HG03103 (cell line): Measurements from ENCODE around the gene ABHD12.
"Not testable (repeated sequence)": the region's sequence is repeated elsewhere in the genome, so short reads cannot be mapped to it uniquely, and the experiment has no call there.

Experiments
- ATAC-seq: cut with Tn5 transposase; IDR thresholded peaks from one replicate; pipeline ENCODE4 v1.9.1; 2021; ENCODE audit warnings: low read depth; ENCODE audit not compliant: unreplicated experiment

Gene ABHD12

DNA sequence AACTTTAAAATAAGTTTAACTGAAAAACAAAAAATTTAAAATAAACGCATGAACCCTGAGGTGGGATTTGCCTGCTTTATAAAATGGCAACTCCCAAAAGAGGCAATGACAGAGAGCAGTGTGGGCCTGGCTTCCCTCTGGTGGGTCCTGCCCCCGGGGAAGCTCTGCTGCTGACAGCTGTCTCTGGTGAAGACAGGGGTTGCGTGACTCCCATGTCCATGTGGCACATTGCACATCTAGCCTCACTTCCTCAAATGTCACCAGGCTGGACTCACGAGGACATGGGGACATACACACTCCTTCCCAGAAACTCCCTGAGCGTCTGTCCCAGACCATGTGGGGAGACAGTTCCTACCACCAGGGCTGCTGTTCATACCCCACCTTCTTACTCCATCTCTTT is 66.2 kb downstream of the ABHD12 start:
- no peak for ATAC-seq

- no peak for ATAC-seq
These were observed 67.0 kb downstream of the ABHD12 start for GRCh38 chr20:25323496-25324246.

DNA sequence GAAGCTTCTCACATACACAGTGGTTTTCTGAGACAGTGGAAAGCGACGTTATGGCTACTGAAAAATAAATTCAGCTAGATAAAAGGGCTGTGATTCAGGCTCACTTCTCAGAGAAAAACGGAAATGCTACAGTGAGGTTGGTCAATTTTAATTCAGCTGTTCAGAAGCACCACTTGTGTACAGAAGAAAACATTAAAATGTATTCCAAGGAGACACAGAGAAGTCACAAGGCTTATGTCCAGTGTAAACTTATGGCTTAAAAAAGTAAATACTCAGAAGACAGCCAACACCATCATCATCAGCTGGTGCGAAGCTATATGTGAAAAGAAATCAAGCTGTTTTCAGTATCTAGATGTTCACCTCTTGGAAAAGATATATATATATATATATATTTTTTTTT is 68.6 kb downstream of the ABHD12 start:
- no peak for ATAC-seq

DNA sequence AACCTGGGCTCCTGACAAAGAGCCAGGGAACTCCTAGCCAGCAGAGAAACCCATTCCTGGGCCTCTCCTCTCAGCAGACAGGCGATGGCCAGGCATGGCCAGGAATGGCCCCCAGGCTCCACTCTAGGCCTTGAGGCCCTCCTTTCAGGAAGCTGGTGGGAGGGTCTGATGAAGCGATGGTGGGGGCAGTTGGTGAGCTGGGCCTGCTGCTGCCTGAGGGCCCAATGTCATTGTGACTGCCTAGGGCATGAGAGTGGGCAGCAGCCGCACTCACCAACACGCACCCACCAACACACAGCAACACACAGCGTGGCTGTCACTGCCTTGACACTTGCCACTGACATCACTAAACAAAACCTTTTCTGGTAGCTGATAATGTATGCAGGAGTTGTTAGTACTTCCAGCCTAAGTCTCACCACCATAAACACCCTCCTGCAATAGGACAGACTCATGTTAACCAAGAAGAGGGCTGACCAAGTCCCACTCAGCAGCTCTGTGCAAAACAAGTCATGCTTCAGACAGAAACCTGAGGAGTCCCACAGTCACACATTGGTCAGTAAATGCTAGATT is 69.3 kb downstream of the ABHD12 start:
- no peak for ATAC-seq

GRCh38 chr20:25320035-25320800 is 70.4 kb downstream of the ABHD12 start:
- ATAC-seq: no peak

GRCh38 chr20:25319241-25320034 is 71.2 kb downstream of the ABHD12 start:
- ATAC-seq: no peak

- ATAC-seq: peak; percentile 95
These were observed 72.0 kb downstream of the ABHD12 start for GRCh38 chr20:25318471-25319240.

DNA sequence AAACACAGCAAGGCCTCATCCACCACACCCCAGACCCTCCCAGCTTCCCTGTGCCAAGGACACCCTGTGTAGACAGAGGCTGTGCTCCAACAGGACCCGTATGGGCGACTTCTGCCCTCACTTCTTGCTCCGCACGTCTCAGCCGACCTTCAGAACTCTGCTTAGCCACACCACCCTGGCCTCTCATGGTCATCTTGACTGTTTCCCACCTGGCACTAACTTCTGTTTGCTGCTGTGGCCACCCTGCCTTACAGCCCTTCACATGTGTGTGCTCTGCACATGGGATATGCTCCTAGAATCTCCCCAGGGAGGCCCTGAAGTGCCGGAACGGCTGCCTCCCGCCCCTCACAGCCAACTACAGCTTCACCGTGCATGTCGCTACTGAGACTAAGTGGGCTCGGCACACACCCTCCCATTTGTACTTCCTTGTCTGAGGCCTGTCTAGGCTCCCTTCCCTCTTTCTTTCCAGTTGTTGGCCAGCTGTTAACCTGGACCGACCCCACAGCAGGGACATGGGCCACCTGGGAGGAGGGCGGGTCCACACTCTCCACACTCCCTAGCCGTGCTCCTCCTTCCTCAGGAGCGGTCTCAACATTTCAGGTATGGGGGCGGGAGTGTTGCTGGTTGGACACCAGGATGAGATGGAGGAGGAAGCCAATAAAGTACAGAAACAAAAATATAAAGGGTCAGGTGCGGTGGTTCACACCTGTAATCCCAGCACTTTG is 73.1 kb downstream of the ABHD12 start:
- ATAC-seq: no peak

GRCh38 chr20:25316506-25317190 is 74.0 kb downstream of the ABHD12 start:
- ATAC-seq: no peak

- no peak for ATAC-seq
These were observed 75.0 kb downstream of the ABHD12 start for GRCh38 chr20:25315418-25316210.

GRCh38 chr20:25314497-25315417 is 75.9 kb downstream of the ABHD12 start:
- ATAC-seq: no peak

DNA sequence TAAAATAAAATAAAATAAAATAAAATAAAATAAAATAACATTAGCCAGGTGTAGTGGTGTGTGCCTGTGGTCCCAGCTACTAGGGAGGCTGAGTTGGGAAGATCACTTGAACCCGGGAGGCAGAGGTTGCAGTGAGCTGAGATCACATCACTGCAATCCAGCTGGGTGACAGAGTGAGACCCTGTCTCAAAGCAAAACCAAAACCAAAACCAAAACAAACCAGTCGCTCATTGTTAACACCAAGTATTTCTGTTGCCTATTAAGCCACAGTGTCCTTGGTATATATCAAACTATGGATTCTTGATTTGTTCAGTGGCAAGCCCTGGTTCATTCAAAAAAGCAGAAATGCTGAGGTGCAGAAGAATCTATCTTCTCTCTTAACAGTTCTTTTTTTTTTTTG is 77.0 kb downstream of the ABHD12 start:
- no peak for ATAC-seq

DNA sequence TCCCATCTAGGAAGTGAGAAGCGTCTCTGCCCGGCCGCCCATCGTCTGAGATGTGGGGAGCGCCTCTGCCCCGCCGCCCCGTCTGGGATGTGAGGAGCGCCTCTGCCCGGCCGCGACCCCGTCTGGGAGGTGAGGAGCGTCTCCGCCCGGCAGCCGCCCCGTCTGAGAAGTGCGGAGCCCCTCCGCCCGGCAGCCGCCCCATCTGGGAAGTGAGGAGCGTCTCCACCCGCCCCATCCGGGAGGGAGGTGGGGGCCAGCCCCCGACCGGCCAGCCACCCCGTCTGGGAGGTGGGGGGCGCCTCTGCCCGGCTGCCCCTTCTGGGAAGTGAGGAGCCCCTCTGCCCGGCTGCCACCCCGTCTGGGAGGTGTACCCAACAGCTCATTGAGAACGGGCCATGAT is 77.9 kb downstream of the ABHD12 start:
- ATAC-seq: not testable (repeated sequence)

DNA sequence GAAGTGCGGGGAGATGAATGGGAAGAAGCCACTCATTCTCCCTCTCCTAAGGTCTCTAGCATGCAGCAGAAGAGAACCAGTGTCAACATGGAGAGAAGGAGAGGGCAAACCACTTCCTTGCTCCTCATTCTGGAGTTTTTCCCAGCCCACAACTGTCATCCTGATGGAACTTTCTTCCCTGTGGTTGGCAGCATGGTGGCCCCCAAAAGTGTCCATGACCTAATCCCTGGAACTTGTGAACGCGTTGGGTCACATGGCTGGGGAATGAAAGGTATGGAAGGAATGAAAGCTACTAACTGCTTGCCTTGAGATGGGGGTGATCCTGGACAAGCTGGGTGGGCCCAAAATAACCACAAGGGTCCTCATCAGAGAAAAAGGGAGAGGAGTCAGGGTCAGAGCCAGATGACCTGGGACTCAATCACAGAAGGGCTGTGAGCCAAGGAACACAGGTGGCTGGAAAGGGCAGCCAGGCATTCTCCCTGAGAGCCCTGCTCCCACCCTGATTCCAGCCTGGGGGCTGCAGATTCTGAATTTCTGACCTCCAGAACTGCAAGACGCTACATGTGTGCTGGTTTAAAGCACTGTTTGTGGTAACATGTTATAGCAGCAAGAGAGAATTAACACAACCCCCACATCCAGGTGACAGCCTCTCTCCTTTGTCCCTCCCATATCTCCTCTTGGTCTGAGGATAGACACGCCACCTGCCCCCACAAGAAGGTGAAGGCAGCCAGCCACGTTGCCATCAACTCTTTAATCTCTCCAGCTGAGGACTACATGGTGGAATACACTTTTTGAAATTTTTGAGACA is 79.5 kb downstream of the ABHD12 start:
- ATAC-seq: no peak

GRCh38 chr20:25310268-25310920 is 80.2 kb downstream of the ABHD12 start:
- ATAC-seq: peak; percentile 94
